H1 (cell line): ENCODE measurements around the gene SELENOF. TPM values are rescaled to one million over a fixed set of nuclear protein-coding genes. Genes with fewer than 3 reads are reported as not detected.

Experiments
- CTCF ChIA-PET: fragments of 300-600 bp; sonication (Branson Sonifier 250); formaldehyde crosslinking; loops from one replicate; lab custom pipeline; 2021; ENCODE audit not compliant: partially characterized antibody; lab: Charles Lee
- POLR2A ChIA-PET: fragments of 300-600 bp; sonication (Branson Sonifier 250); formaldehyde crosslinking; loops from one replicate; lab custom pipeline; 2021; ENCODE audit warnings: inconsistent platforms; ENCODE audit not compliant: partially characterized antibody; lab: Charles Lee
- DNase-seq, 2 experiments: peaks; one replicate each; pipeline versions ENCODE4 v3.0.0 to v3.0.0-alpha.2; 2010 to 2022; ENCODE audit warnings: low spot score in 2 of 2, low read depth in 1 of 2, mixed read lengths in 1 of 2
- FAIRE-seq: peaks from 2 replicates; lab custom pipeline; 2011; peaks lifted over from hg19 to GRCh38; lab: Jason Lieb, UNC
- H2AFZ ChIP-seq: 2 replicates; pipeline ENCODE4 v1.8.1; 2012; ENCODE audit warnings: low read length, inconsistent platforms
- H2AK5ac ChIP-seq: 2 replicates; pipeline ENCODE4 v1.6.1; 2013; ENCODE audit warnings: low read depth, low read length
- H2BK120ac ChIP-seq: replicated peaks from 2 replicates; pipeline ENCODE3; 2013; ENCODE audit warnings: low read depth, low read length, inconsistent platforms
- H2BK12ac ChIP-seq: 2 replicates; pipeline ENCODE4 v1.6.1; 2013; ENCODE audit warnings: low read depth, low read length
- H2BK15ac ChIP-seq: 2 replicates; pipeline ENCODE4 v1.6.1; 2013; ENCODE audit warnings: low read length
- H2BK20ac ChIP-seq: 2 replicates; pipeline ENCODE4 v1.6.1; 2013; ENCODE audit warnings: low read length
- H2BK5ac ChIP-seq: 2 replicates; pipeline ENCODE4 v1.6.1; 2013; ENCODE audit warnings: low read depth, low read length
- H3K14ac ChIP-seq: 2 replicates; pipeline ENCODE4 v1.6.1; 2013; ENCODE audit warnings: inconsistent platforms; ENCODE audit not compliant: insufficient read length
- H3K18ac ChIP-seq: 2 replicates; pipeline ENCODE4 v1.6.1; 2013; ENCODE audit warnings: low read length; ENCODE audit errors: extremely low read depth
- H3K23ac ChIP-seq: 2 replicates; pipeline ENCODE4 v1.6.1; 2013; ENCODE audit warnings: inconsistent platforms; ENCODE audit not compliant: insufficient read length
- H3K23me2 ChIP-seq: 2 replicates; pipeline ENCODE4 v1.6.1; 2013; ENCODE audit warnings: low read depth, low read length
- H3K27ac ChIP-seq: 2 replicates; pipeline ENCODE4 v1.6.1; 2011; ENCODE audit warnings: low read depth, low read length, inconsistent platforms
- H3K27me3 ChIP-seq, 4 experiments: replicated peaks in 1 of 4; 1 replicate in 1 of 4; 2 replicates in 3 of 4; pipeline versions ENCODE4 v1.6.1 to v1.8.1; 2011 to 2013; ENCODE audit warnings: low read length in 3 of 4, mild to moderate bottlenecking in 3 of 4, inconsistent platforms in 2 of 4, mixed read lengths in 2 of 4, moderate library complexity in 1 of 4; ENCODE audit not compliant: control insufficient read depth in 3 of 4, insufficient read depth in 3 of 4; ENCODE audit errors: extremely low read depth in 1 of 4
- H3K36me3 ChIP-seq, 4 experiments: 2 replicates each; pipeline versions ENCODE4 v1.6.1 to v1.8.1; 2011 to 2013; ENCODE audit warnings: mild to moderate bottlenecking in 4 of 4, low read length in 3 of 4, moderate library complexity in 2 of 4, control low read depth in 1 of 4, inconsistent platforms in 1 of 4; ENCODE audit not compliant: insufficient read depth in 4 of 4, control insufficient read depth in 2 of 4
- H3K4ac ChIP-seq: replicated peaks from 2 replicates; pipeline ENCODE3; 2013; ENCODE audit warnings: low read length, low read depth, mixed read lengths, inconsistent platforms; ENCODE audit not compliant: insufficient read length
- H3K4me1 ChIP-seq, 4 experiments: replicated peaks in 1 of 4; 1 replicate in 1 of 4; 2 replicates in 3 of 4; pipeline versions ENCODE4 v1.6.1 to v1.8.1; 2011 to 2013; ENCODE audit warnings: low read length in 3 of 4, inconsistent platforms in 2 of 4, mixed read lengths in 1 of 4; ENCODE audit not compliant: insufficient read depth in 4 of 4, control insufficient read depth in 3 of 4
- H3K4me2 ChIP-seq, 2 experiments: 2 replicates each; pipeline versions ENCODE4 v1.6.1 to v1.8.1; 2011 to 2013; ENCODE audit warnings: low read depth in 2 of 2, low read length in 2 of 2, control low read depth in 1 of 2, inconsistent platforms in 1 of 2, mild to moderate bottlenecking in 1 of 2; ENCODE audit not compliant: insufficient read depth in 1 of 2
- H3K4me3 ChIP-seq, 4 experiments: fragments of 200-600, 300-600 bp in 1 of 4; sonication (generic), shearing (Covaris generic), sonication (Bioruptor Twin) in 1 of 4; 2 replicates each; pipeline versions ENCODE4 v1.5.1 to v1.8.1; 2011 to 2016; ENCODE audit warnings: low read length in 4 of 4, low read depth in 3 of 4, control low read depth in 2 of 4, inconsistent platforms in 2 of 4, mild to moderate bottlenecking in 2 of 4, mixed read lengths in 1 of 4, moderate library complexity in 1 of 4; ENCODE audit not compliant: insufficient read depth in 2 of 4; ENCODE audit errors: extremely low read depth in 1 of 4
- H3K56ac ChIP-seq: replicated peaks from 2 replicates; pipeline ENCODE3; 2013; ENCODE audit warnings: low read depth, mild to moderate bottlenecking, mixed read lengths, low read length, inconsistent platforms; ENCODE audit not compliant: insufficient read length
- H3K79me1 ChIP-seq: 2 replicates; pipeline ENCODE4 v1.6.1; 2013; ENCODE audit warnings: low read depth, low read length, control low read depth
- H3K79me2 ChIP-seq, 2 experiments: 2 replicates each; pipeline versions ENCODE4 v1.6.1 to v1.8.1; 2012 to 2013; ENCODE audit warnings: low read length in 2 of 2, mild to moderate bottlenecking in 2 of 2, inconsistent platforms in 1 of 2; ENCODE audit not compliant: insufficient read depth in 2 of 2, control insufficient read depth in 1 of 2
- H3K9ac ChIP-seq, 4 experiments: replicated peaks in 1 of 4; 1 replicate in 1 of 4; 2 replicates in 3 of 4; pipeline versions ENCODE4 v1.6.1 to v1.8.1; 2011 to 2013; ENCODE audit warnings: low read depth in 3 of 4, low read length in 3 of 4, control low read depth in 2 of 4, mild to moderate bottlenecking in 2 of 4, moderate library complexity in 2 of 4, inconsistent platforms in 1 of 4; ENCODE audit errors: extremely low read depth in 1 of 4
- H3K9me3 ChIP-seq, 2 experiments: 2 replicates each; pipeline versions ENCODE4 v1.6.1 to v1.8.1; 2012 to 2013; ENCODE audit warnings: mild to moderate bottlenecking in 2 of 2, moderate library complexity in 2 of 2, control low read depth in 1 of 2, inconsistent platforms in 1 of 2, low read depth in 1 of 2, low read length in 1 of 2, mixed read lengths in 1 of 2; ENCODE audit not compliant: insufficient read depth in 2 of 2
- H4K20me1 ChIP-seq, 2 experiments: replicated peaks in 1 of 2; 2 replicates each; pipeline versions ENCODE3 to v1.8.1; 2011 to 2013; ENCODE audit warnings: inconsistent platforms in 2 of 2, low read length in 2 of 2, mild to moderate bottlenecking in 1 of 2; ENCODE audit not compliant: insufficient read depth in 2 of 2, control insufficient read depth in 1 of 2
- H4K5ac ChIP-seq: 2 replicates; pipeline ENCODE4 v1.6.1; 2013; ENCODE audit warnings: low read length, low read depth, mixed read lengths, inconsistent platforms; ENCODE audit not compliant: insufficient read length
- H4K8ac ChIP-seq: 2 replicates; pipeline ENCODE4 v1.8.0; 2013; ENCODE audit warnings: mild to moderate bottlenecking, moderate library complexity, low read length, inconsistent platforms; ENCODE audit not compliant: insufficient read depth; ENCODE audit errors: extremely low read depth
- H4K91ac ChIP-seq: replicated peaks from 2 replicates; pipeline ENCODE3; 2013; ENCODE audit warnings: low read length, mixed read lengths, inconsistent platforms; ENCODE audit not compliant: insufficient read length
- CEBPB ChIP-seq: IDR thresholded peaks from 2 replicates; pipeline ENCODE4 v1.6.1; 2012; ENCODE audit warnings: low read depth, low read length
- POLR2A ChIP-seq, 2 experiments: IDR thresholded peaks; 1 replicate in 1 of 2; 2 replicates in 1 of 2; pipeline ENCODE4 v1.6.1; 2011; ENCODE audit warnings: low read depth in 2 of 2, low read length in 2 of 2, mild to moderate bottlenecking in 2 of 2; ENCODE audit errors: control extremely low read depth in 1 of 2
- RXRA ChIP-seq: IDR thresholded peaks from 2 replicates; pipeline ENCODE4 v1.6.1; 2011; ENCODE audit warnings: low read depth, mild to moderate bottlenecking, low read length, moderate library complexity; ENCODE audit not compliant: insufficient read depth
- WGBS, 2 experiments: shearing (Covaris generic) in 1 of 2; methylation state at CpG; one replicate each; pipeline versions ENCODE4 v1.1.6 to v1.1.7; 2013 to 2015; ENCODE audit warnings: low lambda C conversion rate in 2 of 2, mixed read lengths in 2 of 2, inconsistent platforms in 1 of 2, low coverage in 1 of 2, missing lambda C conversion rate in 1 of 2; ENCODE audit not compliant: insufficient replicate concordance in 2 of 2, insufficient coverage in 1 of 2, insufficient read length in 1 of 2; ENCODE audit errors: extremely low coverage in 1 of 2, missing lambda C conversion rate in 1 of 2; 5-methylcytosine and 5-hydroxymethylcytosine counted together
- polyA plus RNA-seq, 7 experiments: library from polyadenylated mRNA; depleted of rRNA in 3 of 7; stranded (reverse) in 5 of 7; unstranded in 2 of 7; fragments of >200 nt in 5 of 7; fragments of 200-250 nt in 2 of 7; gene quantifications; 1 replicate in 5 of 7; 2 replicates in 1 of 7; 4 replicates in 1 of 7; pipeline versions ENCODE4 v1.2.1 to v1.2.3, GENCODE V29; 2011 to 2013; ENCODE audit warnings: missing spikeins in 2 of 7, mixed read lengths in 2 of 7
- total RNA-seq: library from RNA; stranded (reverse); fragmentation: NEBNext Ultra II Directional; extraction: Animal tissue kit (Norgen Biotek cat#: 25700); gene quantifications from 2 replicates; pipeline ENCODE4 v1.2.1, GENCODE V29; 2021

Gene SELENOF
- total and polyA plus RNA-seq, 2 of the 8 experiments (the other 6 are each of a cell fraction or from before 2014, with no cell fraction given) = 70.7 to 163 TPM

DNA sequence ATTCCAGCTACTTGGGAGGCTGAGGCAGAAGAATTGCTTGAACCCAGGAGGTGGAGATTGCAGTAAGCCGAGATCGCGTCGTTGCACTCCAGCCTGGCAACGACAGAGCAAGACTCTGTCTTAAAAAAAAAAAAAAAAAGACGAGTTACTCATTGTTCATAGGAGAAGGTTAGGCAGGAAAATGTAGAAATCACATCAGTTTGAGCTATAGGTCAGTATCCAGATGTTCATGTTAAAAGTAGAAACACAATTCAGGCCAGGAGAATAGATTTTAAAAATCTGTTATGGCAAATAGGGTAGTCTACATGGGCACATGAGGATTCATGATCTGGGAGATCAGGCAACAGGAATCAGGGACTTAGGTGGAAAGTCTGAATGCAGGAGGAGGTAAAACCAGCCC, 57.7 kb downstream of the SELENOF start:
- FAIRE-seq = no peak

More for the DNA sequence above, 57.7 kb downstream of the SELENOF start:
- Histone ChIP-seq H2AFZ (no peak overlapping the region), H4K5ac (no peak overlapping the region), H3K9me3 (no peaks in the 10 kb centered on the region), H3K18ac (no peak overlapping the region), H3K27me3 (no peaks in the 10 kb centered on the region), H2BK15ac (no peak overlapping the region), H2BK120ac (no peak overlapping the region), H3K56ac (no peak overlapping the region), H3K4me3 (no peak overlapping the region), H4K20me1 (no peaks in the 10 kb centered on the region), H3K4me1 (no peaks in the 10 kb centered on the region), H3K36me3 (no peaks in the 10 kb centered on the region), H3K27ac (no peak overlapping the region), H3K23ac (no peak overlapping the region), H3K4ac (no peak overlapping the region), H2BK5ac (no peak overlapping the region), H2AK5ac (no peak overlapping the region), H2BK12ac (no peak overlapping the region), H3K79me2 (no peaks in the 10 kb centered on the region), H3K23me2 (no peaks in the 10 kb centered on the region), H3K14ac (no peak overlapping the region), H4K91ac (no peak overlapping the region), H3K4me2 (no peak overlapping the region), H3K79me1 (no peaks in the 10 kb centered on the region), H3K9ac (no peak overlapping the region), H2BK20ac (no peak overlapping the region), H4K8ac (no peak overlapping the region)
- no peak for DNase-seq
- ChIA-PET CTCF (interaction anchor here (0.7 kb wide), 1 partner anchor 144 kb away, joined by 3 read pairs; no protein-coding TSS in a partner anchor), POLR2A (interaction anchor here (0.9 to 1.6 kb wide), 2 partner anchors 59 to 151 kb away, joined by 3 to 5 read pairs; partner anchors contain the start of gene SH3GLB1)
- TF ChIP-seq CEBPB = no peak
- TF ChIP-seq POLR2A (IDR thresholded peaks at IDR 0.05; ENCODE audit: control extremely low read depth in 1 of 2, low read depth in 2 of 2, low read length in 2 of 2) = no peak
- no peak for TF ChIP-seq RXRA
- WGBS, 2 experiments = 100% methylated on average over 6 of the region's 6 CpGs; no CpG with 5 or more reads in 1 of the 2 experiments
